ENCODE results near the gene ZNF311.

ZNF311 gene

DNA sequence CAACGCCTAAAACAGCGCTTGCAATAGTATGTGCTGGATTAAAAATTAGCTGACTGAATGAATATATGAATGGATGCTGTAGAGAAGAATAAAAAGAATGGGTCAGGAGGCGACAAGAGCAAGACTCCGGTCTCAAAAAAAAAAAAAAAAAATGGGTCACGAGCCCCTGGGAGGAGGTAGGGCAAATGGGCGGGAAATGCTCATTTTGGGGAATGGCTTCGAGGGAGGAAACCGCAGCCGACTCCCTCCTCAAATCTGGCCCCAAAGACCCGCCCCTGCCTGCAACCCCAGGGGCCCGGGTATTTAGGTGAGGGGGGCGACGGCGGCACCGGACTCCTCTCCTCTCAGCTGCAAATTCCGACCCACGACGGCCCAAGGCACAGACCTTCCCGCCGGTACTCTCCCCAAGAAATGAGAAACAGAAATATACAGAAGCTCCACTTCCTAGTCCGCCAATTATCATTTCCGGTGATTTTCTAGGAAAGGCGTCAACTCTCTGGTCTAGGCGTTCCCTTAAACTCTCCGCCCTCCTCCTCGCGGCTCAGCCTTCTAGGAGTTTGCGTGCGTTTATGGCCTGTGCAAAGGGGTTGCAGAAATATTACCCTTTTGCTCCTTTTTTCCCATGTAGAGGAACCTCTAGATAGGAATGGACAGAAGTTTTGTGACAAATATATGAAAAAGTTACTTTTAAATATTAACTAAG is at the start of gene ZNF311:
TSS of gene ZNF311 (minus strand) at position 133 of the 703 bp plus-strand sequence. CDS start 1,361 bp downstream, outside the sequence.
- DNase-seq = peak; percentile 82

DNA sequence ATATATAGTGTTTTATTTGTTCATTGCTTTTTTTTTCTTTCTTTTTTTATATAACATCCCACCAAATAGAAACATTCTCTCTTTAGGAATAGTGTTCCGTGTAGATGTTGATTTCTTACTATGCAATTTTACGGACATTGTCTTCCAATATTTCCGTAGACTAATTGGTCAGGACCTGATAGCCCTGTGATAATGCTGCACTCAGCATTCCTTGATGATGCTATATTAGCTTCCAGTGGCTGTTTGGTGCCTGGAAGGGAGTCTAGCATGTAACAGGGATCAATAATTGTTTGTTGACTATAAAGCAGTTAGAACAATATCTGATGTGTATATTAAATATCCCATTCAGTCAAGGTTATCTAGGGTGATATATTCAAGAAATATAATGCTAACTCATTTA is 46.6 kb upstream of the ZNF311 start:
- no peak for DNase-seq

DNA sequence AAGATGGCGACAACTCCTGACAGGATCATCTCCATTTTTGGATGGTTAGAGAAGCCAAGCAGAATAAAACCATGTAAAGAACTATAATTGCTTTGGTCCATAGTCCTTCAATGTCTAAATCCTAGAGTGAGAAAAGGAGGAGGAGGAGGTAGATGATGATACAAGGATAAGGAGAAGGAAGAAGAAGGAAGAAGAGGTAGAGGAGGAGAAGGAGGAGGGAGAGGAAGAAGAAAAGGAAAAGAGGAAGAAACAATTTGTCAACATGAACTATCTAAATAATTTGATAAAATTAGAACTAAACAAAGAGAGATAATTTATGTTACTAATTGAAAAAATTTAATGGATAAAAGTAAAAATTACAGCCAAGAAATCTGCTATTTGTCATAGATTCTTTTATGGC is 40.0 kb upstream of the ZNF311 start, which contains the start of gene OR2W1:
TSS of gene OR2W1 (minus strand) at position 101 of the 400 bp plus-strand sequence. CDS start at position 101, 0 bp downstream.
- no peak for DNase-seq

DNA sequence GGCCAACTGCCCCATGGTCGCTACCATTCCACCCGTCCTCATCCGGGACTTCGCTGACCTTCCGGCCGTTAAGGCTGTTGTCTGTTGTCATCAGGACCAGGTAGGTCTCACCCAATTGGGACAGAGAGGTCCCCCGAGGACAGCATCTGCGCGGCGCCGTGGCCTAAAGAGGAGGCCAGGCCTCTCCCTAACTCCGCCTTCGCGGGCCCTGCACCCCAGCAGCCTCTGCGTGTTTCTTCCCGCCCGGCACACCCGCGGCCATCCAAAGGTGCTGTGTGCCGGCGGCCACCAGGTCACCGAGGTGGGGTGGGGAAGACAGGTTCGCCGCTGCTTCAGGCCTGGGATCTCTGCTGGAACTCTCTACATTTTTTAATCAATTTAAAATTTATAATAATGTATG is 30.8 kb upstream of the ZNF311 start:
- DNase-seq = no peak

DNA sequence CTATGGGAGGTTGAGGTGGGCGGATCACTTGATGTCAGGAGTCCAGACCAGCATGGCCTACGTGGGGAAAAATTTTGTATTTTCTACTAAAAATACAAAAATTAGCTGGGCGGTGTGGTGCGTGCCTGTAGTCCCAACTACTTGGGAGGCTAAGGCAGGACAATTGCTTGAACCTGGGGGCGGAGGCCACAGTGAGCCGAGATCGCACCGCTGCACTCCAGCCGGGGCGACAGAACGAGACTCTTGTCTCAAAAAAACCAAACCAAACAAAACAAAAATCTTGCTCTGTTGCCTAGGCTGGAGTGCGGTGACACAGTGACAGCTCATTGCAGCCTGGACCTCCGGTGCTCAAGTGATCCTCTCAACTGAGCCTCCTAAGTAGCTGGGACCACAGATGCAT is 23.7 kb upstream of the ZNF311 start:
- DNase-seq = no peak

DNA sequence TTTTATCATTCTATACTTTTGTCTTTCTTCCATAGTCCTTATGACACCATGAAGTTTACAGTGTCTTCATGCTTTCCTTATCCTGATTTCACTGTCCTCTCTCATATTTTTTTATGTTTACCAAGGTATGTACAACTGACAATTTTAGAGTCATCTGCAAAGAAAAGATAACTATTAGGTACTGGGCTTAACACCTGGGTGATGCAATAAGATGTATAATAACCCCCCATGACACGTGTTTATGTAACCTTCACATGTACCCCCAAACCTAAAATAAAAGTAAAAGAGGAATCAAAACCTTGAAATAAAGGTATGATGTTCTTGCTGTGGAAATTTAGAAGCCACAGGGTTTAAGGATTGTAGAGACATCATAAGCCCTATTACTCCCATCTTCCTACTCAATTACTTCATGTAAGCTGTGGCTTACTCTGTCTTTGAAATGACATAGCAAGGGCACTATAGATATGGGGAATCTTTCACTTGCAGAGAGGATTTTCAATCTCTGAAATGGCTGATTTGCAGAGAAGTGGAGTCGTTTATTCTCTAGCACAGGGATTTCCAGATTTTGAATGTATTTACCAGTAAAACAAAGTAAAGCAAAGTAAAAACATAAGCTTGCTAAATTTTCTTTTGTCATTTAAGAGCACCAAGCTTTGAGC is 20.9 kb upstream of the ZNF311 start:
- no peak for DNase-seq

DNA sequence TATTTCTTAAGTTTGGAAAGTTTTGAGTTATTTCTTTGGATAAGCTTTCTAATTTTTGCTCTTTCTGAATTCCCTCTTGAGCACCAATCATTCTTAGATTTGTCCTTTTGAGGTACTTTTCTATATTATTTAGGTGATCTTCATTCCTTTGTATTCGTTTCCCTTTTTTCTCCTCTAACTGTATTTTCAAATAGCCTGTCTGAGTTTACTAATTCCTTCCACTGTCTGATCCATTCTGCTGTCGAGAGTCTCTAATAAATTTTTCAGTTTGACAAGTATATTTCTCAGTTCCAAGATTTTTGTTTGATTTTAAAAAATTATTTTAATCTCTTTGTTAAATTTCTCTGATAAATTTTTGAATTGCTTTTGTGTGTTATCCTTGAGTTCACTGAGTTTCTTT is 16.3 kb upstream of the ZNF311 start:
- DNase-seq = no peak

DNA sequence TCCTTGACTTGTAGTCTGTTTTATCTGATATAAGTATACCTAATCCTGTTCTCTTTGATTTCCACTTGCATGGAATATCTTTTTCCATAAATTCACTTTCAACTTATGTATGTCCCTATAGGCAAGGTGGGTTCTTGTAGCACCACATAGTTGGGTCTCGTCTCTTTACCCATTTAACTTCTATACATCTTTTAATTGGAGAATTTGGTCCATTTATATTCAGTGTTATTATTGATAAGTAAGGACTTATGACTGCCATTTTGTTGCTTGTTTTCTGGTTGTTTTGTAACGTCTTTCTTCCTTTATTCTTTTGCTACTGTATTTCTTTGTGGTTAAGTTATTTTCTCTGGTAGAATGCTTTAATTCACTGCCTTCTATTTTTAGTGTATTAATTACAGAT is 14.5 kb upstream of the ZNF311 start:
- no peak for DNase-seq

DNA sequence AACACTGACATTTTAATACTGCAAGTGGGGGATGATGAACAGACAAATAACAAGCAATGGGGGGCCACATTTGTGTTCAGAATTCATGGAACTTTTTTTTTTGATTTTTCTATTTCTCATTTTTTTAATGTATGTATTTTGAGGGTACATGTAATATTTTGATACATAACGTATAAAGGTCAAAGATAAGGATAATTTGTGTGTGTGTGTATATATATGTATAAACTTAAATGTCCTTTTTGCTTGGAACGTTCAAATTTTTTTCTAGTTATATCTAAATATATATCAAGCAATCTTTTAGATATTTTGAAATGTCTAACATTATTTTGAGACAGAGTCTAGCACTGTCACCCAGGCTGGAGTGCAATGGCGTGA is 12.3 kb upstream of the ZNF311 start:
- DNase-seq = no peak

DNA sequence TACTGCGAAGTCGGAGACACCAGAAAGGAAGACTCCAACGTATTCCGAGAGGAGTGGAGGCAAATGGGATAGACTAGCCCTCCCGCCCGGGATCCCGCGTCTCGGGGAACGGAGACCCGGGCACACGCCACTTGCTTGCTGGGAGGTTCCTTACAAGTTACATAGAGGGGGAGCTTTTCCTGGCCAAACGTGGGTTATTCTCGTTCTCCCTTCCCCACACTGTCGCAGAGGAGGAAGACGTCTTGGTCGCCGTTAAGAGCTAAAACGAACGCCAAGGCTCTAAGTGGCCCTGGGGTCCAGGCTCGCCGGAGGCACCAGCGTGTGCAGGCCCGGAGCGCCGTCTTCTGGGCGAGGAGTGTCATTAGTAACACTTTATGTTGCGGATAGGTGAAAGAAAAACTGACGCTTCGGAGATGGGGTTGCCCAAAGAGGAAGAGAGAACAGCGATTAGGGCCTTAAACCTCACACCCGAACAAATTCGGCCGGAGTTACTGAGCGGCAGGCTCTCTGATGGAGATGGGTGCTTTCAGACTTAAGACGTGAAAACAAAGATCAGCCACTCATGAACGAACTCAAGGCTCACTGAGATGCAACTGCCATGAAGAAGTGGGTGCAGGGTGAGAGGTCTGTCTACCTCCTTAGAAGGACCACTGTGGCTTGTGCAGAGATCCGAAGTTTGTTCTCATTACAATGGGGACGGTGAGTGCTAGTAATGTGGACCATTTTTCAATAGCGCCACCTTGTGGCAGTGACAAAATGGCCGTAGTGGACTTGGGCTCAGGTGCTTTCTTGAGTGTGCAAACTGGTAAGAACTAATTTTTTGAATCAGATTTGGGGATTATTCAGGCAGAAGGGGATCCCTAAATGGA is 11.7 kb upstream of the ZNF311 start:
- peak; percentile 61 for DNase-seq

DNA sequence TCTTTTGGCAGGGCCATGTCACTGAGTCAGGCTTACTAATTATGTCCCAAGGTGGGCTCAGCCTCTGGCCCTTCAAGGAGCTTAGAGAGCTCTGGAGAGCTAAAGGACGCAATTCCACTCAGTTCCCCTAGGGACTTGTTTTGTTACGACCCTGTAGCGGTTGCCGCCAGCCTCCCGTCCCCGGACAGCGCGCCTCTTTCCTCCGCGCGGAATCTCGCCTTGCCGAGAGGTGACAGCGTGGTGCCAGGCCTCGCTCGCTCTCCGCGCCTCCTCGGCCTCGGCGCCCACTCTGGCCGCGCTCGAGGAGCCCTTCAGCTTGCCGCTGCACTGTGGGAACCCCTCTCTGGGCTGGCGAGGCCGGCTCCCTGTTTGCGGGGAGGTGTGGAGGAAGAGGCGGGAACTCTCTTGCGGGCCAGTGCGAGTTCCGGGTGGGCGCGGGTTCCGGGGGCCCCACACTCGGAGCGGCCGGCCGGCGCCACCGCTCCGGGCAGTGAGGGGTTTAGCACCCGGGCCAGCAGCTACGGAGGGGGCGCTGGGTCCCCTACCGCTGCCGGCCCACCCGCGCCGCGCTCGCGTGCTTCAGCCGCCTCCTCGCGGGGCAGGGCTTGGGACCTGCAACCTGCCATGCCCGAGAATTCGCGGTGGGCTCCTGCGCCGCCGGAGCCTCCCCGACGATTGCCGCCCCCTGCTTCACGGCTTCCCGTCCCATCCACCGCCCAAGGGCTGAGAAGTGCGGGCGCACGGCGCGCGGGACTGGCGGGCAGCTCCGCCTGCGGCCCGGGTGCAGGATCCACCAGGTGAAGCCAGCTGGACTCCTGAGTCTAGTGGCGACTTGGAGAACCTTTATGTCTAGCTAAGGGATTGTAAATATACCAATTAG is 9.9 kb upstream of the ZNF311 start:
- DNase-seq = no peak

DNA sequence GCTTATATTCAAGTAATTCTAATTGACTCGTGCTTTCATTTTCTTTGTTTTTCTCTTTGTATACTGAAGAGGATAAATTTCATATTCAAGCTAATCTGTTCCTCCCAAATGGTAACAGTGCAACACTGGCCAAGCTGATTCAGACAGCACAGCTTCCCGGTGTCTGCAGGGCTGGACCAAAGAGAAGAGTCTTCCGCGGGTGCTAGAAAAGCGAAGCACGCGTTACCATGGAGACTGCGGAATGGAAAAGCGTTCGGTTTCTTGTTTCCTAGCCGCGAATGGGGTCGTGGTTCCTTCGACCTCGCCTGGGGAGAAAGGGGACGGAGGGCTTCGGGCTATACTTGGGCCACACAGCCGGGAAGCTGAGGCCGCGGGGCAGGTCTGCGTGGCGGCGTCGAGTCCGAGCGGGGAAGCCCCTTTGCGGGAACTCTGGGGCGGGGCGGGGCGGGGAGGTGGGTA is 6.2 kb upstream of the ZNF311 start:
- DNase-seq = peak; percentile 69

DNA sequence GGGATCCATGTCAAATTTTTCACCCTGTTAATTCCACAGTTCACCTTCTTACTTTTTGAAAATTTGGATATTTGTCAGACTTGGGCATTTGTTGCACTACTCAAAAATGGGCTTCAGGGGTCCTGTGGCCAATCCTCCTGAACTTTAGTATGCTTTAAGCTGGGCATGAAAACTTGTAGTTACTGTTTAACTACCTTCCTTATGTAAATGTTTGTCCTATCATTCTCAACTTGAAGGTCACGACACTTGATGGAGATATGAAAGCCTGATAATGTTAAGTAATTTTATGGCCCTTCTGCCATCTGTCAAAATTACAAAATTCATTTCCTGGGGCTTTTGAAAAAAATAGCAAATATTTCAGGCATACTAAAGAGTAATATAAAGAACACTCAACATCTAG is 4.2 kb upstream of the ZNF311 start:
- no peak for DNase-seq

DNA sequence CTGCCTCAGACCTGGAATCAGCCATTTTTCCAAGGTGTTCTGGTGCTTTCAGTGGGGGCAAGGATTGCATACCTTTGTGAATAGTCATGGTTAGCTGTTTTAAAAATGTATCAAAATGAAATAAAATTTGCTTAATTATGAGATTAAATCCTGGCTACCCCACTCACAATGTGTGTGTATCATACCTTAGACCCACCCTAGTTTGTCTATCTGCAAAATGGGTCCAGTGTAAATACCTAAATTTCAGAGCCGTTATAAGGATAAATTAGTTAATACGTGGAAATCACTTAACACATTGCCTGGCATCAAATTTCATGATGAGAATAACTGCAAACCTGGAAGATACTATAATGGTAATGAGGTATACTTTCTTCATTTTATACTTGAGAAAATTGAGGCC is 3.0 kb upstream of the ZNF311 start:
- no peak for DNase-seq

DNA sequence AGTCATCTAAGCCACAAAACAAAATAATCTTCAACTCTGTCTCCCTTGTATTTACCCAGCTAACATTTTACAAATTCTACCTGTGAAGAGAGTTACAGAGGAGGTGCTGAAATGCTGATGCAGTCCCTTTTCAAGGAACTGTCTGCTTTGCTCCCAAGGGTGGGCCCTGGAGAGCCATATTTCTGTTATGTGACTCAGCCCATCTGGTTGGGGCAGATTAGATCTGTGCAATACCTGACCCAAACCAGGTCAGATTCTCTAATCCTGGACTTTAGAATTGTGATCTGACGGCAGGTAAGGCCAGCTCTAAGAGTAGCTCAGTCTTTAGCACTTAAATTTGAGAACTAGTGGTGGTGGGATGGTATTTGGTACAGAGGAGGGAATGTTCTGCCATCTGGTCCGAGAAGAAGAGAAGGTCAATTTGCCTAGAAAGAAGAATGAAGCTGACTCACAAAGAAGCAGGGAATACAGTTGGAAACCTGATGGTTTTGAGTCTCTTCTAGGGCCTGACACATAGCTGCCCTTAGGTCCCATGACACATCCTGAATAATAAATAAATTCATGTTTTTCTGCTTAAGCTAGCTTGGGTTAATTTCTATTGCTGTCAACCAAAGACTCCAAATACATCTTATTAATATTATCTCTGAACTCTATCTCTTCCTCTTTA is 8.1 kb downstream of the ZNF311 start:
- peak; percentile 42 for DNase-seq

DNA sequence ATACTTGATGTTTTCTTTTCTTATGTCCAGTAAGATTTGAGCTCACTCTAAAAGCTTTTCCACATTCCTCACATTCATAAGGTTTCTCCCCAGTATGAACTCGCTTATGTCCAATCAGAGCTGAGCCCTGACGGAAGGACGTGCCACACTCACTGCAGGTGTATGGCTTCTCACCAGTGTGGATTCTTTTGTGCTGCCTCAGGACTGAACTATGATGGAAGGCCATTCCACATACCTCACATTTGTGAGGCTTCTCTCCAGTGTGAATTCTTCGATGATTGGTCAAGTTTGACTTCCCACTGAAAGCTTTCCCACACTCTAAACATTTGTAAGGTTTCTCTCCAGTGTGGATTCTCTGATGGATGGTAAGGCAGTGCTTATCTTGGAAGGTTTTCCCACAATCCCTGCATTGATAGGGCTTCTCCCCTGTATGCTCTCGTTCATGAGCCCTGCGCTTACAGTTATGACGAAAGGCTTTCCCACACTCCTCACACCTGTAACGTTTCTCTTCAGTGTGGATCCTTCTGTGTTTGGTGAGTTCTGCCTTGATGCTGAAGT is 9.9 kb downstream of the ZNF311 start:
- DNase-seq = no peak

DNA sequence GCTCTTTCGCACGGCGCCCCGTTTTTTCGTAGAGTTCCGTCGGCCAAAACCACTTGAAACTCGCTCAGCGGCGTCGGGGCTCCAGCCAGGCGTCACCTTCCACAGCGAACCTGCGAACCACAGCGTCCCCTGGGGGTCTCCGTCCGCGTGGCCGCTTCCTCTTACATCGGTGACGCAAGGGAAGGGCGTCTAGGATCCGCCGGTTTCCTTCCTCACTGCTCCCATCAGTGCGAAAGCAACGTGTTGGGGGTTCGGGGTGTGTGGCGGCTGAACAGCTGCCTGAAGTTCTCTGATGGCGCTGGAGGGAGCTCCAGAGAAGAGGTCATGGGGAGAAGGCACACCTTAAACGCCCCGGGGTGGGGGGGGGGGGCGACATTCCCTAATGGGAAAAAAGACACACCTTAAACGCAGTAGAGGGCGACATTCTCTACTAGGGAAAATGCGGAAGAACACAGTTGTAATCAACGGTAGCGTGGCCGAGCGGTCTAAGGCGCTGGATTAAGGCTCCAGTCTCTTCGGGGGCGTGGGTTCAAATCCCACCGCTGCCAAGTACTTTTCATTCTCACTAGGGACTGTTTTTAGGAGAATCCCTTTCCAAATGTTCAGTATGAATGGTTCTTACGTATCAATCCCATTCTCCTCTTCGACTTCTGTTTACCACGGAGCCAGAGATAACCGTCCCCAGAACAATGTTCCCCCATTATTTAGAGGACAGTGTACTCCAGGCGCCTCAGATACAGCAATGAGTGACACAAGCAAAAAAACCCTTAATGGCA is 16.4 kb downstream of the ZNF311 start:
- DNase-seq = peak; percentile 16

DNA sequence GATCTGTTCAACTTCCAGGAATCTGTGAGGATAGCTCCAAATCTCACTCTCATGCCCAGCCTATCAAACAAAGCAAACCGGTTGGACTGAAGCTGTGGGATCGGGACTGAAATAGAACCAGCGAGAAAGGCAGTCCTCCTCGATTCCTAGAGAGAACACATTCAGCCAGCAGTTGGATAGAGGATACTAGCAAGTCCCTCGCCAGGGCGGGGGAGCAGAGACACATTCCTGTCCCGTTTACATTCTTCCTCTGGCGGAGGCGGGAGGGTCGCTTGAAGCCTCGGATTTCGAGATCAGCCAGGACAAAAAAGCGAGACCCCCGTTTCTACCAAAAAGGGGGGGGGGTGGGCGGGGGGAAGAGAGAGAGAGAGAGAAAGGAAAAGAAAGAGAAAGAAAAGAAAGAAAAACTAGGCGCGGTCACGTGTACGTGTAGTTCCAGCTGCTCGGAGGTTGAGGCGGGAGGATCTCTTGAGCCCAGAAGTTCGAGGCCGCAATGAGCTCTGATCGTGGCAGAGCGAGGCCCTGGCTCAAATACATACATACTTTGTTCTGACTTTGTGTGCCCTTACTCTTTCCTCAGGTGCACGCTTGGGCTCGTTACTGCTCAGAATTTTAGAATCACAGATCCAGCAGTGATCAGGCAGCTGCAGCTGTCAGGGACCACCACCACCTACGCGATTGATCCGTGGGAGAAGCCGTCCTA is 19.5 kb downstream of the ZNF311 start:
- peak; percentile 96 for DNase-seq

DNA sequence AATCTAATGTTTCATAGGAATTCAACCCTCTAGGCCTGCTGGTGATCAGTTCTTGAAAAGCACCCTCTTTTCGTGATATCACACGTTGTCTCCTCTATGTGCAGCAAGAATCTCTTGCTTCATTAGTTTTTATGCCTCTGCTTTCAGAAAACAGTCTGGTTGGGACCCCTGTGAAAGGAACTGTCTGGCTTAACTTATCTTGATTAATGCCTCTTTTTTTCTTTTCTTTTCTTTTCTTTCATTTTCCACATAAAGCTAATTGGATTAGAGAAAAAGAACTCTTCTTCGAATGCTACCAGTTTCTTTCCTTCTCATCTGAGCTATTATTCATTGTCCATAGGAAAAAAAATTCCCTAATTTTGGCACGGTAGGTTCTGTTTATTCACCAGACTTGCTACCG is 21.3 kb downstream of the ZNF311 start:
- DNase-seq = no peak

All from HCEC 1CT (cell line).